GM19438 (cell line): ENCODE measurements around the gene LYPD4.

Source experiments
- ATAC-seq: cut with Tn5 transposase; IDR thresholded peaks from one replicate; pipeline ENCODE4 v1.9.1; 2021; ENCODE audit warnings: low read depth; ENCODE audit not compliant: unreplicated experiment

LYPD4 gene

DNA sequence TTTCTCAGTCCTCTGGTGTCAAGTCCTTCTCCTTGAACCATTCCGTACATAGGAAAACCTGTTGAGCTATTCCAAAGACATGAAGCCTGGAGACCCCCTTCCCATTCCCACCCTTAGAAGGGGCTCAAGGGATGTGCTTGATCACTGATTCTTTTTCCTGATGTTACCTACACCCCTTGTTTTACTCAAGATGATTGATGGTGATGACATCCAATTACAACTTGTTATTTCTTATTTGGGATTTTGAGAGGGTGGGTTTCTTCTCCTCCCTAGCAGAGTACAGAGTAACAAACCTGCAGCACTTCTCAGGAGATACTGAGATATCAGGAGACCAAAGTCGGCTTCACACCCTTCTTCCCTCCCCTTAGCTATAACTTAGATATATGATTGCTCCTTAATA lies 8.9 kb upstream of the LYPD4 start:
- ATAC-seq, result no peak

DNA sequence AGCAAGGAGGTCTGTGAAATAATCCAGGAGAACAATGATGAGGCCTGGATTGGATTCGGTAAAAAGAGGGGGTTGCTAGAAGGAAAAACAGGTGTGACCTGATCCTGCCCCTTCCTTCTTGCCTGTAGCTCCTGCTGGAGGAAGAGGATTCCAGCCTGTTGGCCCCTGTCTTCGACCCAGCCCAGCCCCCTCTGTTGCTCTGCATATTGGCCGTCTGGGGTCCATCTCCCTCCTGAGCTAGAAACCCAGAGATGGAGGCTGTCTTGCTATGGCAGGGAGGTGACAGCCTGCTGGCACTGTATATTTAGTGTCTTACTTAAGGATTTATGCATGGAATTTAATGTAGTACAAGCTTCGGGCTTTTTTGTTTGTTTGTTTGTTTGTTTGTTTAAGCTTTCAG lies 7.0 kb upstream of the LYPD4 start:
- no peak for ATAC-seq

DNA sequence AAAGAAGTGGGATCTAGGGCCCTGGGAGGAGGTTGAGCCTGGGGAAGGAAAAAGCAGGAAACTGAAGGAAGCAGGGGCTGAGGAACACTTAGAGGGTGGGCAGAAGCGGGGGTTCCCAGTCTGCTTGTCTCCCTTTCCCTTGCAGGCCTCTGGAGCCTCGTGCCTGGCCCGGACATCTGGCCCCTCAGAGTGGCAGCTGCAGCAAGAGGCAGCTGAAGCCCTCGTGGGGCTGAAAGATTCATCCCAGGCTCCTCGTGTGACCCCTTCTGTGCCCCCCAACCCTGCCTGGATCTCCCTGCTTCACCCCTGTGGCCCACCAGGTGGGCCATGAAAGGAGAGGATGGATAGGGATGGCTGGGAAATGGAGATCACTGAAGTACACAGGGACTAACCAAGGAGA lies 5.9 kb upstream of the LYPD4 start:
- ATAC-seq, result no peak

DNA sequence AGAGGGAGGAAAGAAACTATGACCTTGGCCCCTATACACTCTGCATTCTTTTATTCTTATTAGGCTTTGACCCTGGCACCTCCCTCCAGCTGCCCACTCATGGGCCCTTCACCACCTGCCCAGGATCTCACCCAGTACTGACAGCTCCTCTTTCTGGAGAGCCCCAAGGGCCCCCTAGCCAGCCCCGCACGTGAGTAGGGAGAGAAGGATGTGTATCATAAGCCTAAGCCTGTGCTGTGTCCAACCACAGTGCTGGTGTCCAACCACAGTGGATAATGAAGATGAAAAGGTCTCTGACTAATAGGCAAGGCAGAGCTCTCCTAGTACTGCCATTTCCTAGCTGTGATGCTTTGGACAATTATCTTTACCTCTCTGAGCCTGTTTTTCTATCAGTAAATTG lies 4.6 kb upstream of the LYPD4 start:
- ATAC-seq, result no peak

DNA sequence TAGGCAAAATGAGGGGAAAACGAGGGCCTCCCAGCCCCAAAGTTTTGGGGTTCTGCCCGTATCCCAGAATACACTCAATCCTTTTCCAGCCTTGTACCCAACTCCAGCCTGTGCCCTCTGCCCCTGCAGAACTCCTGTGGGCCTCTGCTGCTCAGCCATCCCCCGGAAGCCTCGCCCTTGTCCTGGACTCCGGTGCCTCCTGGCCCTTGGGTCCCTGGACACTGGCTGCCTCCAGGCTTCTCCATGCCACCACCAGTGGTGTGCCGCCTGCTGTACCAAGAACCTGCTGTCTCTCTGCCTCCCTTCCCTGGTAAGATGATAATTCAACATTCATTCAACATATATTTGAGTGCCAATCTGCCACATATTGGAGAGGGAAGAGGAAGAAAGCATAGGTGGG lies 4.2 kb upstream of the LYPD4 start:
- ATAC-seq, result no peak

DNA sequence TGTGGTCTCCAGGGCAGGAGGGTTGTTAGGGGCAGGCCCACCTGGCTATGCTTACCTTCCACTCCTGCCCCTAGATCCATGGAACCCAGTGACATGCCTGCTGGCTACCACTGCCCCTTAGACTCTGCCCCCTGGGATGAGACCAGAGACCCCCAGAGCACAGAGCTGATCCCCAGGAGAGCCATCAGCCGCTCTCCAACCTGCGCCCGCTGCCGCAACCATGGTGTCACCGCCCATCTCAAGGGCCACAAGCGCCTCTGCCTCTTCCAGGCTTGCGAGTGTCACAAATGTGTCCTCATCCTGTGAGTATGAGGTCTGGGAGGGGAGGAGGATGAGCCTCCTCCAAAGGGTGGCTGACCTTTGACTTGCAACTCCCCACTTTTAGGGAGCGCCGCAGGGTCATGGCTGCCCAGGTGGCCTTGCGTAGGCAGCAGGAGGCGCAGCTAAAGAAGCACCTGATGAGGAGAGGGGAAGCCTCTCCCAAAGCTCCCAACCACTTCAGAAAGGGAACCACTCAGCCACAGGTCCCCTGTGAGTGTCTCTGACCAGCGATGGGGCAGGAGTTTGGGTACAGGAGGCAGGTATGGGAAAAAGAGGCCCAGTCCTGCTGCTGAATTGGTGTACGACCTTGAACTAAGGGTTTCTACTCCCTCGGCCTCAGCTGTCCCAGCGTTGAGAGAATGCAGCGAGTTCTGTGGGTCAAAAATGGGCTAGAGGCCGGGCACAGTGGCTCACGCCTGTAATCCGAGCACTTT lies 3.0 kb upstream of the LYPD4 start:
- ATAC-seq, result no peak

DNA sequence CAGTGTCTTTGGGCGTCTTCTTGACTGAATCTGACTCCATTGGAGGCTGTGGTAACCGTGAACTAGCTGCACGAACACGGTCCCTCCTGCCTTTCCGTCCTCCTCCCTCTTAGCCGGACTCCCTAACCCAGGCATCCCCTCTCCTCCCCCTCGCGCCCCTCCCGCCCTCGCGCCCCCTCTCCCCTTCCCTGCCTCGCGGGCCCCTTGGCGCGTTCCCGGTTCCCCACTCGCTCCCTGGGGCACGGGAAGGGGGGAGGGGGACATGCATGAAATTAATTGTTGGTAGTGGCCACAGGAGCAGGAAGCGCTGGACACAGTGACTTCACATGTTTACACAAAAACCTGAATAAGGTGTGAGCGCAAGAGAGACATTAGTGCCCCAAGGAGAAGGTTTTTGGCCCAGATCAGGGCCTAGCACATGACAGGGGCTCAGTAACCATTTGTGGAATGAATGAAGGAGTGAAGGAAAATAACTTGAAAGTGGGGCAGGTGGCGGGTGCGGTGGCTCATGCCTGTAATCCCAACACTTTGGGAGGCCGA lies 638 bp upstream of the LYPD4 start:
- ATAC-seq, result no peak

DNA sequence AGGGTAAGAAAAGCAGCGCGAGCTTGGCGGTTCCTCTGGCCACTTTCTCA lies 343 bp upstream of the LYPD4 start, which contains the start of gene DMRTC2:
Gene DMRTC2 (plus strand): TSS at position 42 of the 50 bp plus-strand sequence. CDS start 2,387 bp downstream, outside the sequence.
- no peak for ATAC-seq

DNA sequence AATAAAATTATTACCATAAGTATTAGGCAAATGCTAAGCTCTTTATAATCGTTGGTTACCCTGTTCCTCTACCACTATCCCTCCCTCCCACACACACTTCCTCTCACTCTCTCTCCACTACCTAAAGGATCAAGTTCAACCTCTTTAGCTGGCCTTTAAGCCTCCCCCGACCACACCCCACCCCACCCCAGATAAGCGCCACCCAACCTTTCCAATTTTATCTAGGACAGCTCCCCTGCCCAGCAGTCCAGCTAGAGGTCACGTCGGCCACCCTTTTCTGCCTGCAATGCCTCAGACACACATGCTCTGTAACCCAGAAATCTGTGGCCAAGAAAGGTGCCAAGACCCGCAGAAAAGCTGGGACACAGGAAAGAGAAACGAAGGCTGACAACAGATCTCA lies 1.1 kb downstream of the LYPD4 start:
- no peak for ATAC-seq

DNA sequence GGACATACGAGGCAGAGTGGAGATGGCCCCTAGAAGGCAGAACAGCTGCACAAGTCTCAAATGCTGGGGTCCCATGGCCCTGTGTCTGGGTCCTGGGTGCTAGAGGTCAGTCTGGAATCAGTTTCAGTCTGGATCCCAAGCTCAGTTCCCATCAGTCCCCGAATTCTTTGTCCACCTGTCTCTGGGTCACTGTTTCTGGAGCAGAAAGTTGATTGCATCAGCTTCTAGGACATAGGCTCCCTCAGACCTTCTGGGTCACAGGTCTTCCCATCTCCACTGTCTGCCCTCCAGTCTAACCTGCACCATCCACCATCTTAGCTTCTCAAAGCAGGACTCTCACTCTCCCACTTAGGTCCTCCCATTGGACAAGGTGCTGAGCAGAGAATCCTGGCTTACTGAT lies 5.3 kb downstream of the LYPD4 start:
- no peak for ATAC-seq

DNA sequence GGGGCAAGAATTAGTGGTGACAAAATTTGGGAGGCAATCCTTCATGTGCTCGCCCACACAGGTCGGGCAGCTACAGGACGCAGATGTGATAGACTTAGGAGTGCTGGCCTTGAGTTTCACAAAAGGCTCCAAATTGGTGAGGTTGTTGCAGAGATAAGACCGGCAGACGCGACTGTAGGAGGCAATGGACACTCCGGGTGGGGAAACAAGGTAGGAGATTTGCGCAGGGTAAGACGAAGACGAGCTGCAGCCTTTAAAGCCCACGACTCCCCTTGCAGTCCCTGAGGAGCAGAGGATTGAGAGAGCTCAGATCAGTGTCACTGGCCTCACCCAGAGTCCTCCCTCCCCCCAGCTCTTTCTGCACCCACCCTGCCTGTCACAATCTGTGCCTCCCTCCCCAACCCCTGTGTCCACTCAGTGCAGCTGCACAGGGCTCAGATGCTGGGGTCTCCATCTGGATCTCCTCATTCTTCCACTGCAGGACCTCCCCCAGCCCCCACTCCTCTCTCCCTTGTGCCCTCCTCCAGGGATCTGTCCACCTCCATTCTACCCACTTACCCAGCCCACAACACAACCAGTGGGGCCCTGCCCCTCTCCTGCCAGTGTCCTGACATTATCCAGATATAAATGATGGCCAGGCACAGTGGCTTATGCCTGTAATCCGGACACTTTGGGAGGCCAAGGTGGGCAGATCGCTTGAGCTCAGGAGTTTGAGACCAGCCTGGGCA lies 6.3 kb downstream of the LYPD4 start:
- ATAC-seq, result no peak

DNA sequence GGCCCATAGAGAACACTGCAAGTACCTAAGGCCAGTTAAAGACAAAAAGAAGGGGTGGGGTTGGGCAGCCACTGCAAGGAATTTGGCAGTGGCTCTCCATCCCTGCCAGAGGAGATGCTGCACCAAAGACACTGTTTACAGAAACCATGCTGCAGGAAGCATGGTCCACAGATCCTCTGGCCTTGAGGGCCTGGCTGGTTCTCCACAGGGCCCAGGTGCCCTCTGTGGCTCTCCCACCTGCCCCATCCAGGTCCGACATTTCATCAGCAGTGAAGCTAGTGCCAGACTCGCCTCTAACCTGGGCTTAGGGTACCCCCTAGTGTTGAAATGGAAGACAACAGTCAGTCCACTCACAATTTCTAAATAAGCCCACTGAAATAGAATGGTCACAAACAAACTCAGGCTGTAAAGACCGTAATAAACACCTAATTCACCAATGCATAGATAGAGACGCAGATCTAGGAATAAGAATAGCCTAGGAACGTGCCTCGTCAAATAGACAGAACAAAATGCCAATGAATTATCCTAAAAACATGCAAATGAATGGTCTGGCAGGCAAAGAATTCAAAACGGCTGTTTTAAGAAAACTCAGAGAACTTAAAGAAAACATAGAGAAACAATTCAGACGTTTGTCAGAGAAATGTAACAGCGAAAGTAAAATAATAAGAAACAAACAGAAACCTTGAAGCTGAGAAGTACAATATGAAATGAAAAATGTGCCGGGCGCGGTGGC lies 23.3 kb downstream of the LYPD4 start:
- ATAC-seq, result no peak

DNA sequence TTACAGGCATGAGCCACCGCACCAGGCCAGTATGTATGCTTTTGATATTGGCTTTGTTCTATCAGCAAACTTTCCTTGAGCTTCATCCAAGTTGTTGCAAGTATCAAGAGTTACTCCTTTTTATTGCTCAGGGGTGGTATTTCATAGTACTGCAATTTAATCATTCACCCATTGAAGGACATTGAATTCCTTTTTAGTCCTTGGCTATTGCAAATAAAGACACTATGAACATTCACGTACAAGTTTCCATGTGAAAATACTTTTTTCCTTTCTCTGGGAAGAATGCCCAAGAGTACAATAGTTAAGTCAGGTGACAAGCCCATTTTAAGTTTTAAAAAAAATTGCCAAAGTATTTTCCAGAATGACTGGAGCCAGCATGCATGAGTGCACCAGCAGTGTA lies 27.7 kb downstream of the LYPD4 start:
- ATAC-seq, result no peak

DNA sequence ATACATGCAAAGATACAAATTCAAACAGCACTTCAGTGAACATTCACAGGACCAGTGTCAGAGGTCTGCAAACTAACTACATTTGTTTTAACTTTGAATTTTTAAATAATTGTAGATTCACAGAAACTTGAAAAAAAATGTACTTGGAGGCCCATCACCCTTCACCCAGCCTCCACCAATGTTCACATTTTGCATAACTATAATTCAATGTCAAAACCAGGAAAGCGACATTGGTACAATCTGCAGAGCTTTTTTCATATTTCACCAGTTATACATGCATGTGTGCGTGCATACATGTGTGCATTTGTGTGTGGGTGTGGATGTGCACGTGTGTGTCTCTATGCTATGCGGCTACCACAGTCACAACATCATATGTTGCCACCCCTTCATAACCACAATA lies 29.2 kb downstream of the LYPD4 start:
- no peak for ATAC-seq

DNA sequence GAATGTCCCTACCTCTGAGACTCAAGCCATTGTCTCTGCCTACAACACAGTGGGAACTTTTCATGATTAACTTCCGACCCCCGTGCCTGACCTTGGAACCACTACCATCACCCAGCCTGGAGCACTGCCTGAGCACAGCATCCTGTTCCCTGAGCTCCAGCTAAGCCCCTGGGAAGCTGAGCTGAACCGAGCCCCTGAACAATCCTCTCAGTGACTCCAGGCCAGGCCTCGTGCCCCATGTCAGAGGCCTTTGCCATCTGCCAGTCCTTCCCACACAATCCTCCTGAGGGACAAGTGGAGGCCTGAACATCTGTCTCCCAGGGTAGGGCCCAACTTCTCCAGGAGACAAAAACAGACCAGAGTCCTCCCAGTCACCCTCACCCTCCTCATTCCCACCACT lies 30.6 kb downstream of the LYPD4 start:
- ATAC-seq, result no peak

DNA sequence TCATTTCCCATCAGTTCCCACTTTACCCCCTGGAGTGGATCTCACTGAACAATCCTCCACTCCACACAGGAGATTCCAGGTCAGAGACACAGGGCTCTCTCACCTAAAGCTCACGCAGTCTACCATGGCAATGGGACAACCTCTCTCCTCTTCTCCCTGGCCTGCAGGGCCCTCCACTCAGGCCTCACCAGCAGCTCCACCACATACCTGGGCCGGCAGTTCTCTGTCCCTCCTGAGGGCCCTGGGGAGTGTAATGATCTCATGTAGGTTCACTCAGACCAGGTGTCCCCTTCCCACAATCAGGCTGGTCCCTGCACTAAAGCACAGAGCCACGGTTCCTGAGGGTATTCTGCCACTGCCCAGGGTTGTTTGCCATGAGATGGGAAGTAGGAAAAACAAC lies 32.5 kb downstream of the LYPD4 start:
- no peak for ATAC-seq

DNA sequence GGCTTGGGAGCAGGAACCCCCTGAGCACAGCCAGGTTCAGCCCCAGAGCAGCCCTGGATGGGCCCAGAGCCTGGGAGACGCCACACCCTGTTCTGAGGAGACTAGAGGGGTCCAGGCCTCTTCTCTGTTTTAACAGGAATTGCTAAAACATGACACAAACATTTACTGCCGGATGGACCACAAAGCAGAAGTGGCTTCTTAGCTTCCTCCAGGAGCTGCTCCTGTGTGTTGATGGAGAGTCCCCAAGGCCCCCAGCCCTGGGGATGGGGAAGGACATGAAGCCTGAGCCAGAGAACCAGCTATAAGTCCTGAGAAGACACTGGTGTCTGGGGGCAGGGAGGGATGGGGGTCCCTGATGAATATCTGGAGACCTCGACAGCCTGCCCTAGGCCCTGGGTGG lies 33.4 kb downstream of the LYPD4 start:
- ATAC-seq, result no peak

DNA sequence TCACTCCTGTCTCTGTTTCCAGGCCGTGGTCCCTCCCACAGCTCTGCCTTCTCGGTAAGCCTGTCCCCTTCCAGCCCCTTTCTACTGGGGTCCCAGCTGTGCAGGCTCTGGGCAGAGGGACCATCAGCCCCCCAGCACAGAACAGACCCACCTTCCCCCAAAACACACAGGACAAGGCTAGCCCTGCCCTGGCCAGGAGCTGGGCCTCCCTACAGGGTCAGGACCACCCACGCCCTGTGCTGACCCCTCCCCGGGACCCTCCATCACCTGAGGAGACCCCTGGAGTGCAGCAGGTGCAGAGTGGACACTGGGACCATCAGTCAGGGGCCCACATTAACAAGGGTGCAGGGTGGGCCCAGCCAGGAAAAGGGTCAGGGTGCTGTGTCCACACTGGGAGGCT lies 34.2 kb downstream of the LYPD4 start:
- ATAC-seq, result no peak

DNA sequence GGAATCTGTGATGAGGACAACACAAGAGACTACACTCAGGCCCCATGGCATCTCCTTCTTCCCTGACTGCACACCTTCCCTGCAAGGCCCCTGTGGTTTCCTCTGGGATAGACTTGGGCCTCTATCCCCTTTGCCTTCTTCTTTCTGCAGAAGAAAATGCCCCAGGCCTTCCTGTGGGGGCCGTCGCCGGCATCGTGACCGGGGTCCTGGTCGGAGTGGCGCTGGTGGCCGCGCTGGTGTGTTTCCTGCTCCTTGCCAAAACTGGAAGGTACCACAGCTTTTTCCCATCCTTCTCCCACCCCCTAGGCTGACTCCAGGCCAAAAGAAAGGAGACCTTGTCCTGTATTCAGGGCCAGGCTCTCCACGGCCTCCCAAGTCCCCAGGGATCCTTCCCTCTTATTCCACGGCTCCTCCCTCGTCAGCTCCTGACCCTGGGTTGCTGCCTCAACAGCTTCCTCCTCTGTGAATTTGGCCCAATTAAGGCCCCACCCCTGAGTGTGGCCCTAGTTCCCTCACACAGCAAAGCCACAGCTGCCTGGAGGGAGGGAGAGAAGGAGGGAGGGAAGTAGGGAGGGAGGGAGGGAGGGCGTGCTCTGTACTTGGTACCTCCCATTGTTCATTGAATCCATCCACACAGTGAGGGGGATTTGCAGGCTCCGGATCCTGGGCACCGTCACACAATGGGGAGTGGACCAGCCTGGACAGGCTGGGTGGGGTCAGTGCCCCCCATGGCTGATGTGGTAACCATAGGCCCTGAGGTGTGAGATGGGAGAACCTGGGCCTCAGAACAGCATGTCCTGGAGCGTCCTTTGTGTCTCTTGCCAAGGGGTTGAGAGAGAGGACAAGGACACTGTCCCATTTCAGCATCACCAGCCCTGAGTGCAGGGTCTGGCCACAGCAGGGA lies 35.6 kb downstream of the LYPD4 start:
- ATAC-seq, result no peak

DNA sequence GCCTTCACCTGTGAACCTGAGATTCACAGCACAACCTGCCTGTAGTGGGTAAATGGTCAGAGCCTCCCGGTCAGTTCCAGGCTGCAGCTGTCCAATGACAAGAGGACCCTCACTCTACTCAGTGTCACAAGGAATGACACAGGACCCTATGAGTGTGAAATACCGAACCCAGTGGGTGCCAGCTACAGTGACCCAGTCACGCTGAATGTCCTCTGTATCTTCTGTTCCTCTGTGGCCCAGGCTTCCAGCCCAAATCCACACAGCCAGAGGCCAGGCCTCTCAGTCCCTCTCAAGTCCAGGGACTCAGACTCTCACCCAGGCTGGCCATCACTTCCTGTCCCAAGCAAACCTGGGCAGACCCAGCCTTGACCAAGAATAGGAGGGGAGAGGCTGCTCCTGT lies 37.3 kb downstream of the LYPD4 start:
- no peak for ATAC-seq

DNA sequence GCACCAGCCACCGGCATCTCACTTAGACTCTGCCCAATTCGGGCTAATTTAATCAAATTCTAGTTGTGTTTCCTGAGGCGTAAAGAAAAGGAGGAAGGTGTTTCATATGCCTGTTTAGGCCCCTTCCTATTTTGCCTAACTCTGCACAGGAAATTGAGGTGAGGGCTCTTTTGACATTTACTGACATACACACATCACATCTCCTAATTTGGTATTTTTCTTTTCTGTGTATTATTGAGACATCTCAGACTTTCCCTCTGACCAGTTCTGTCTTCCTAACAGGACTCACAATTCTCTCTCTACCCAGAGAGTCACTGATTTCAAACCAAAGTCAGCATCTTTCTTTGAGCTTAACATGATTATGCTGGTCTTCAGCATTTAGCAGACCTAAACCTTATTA lies 40.1 kb downstream of the LYPD4 start:
- no peak for ATAC-seq
